Adrenal gland (tissue), 19 donors: ENCODE data around the gene CCL18. TPM values are rescaled to one million over a fixed set of nuclear protein-coding genes. Genes with fewer than 3 reads are reported as not detected.
"Not testable (repeated sequence)": the region's sequence is repeated elsewhere in the genome, so short reads cannot be mapped to it uniquely, and the experiment has no call there.

ENCODE experiments used
- DNase-seq, 7 donors: peaks; one replicate each; pipeline ENCODE4 v3.0.0-alpha.2; 2019 to 2020
- H3K27ac ChIP-seq, 5 donors: fragments of 200-600 bp; sonication (generic) in 4 of 5; 1 replicate in 3 of 5; 2 replicates in 2 of 5; pipeline versions ENCODE4 v1.5.1 to v1.8.0; 2016 to 2020; ENCODE audit warnings: mild to moderate bottlenecking in 1 of 5
- H3K27me3 ChIP-seq: fragments of 200-600 bp; 2 replicates; pipeline ENCODE4 v1.8.0; 2021
- H3K36me3 ChIP-seq, 2 donors: fragments of 200-600 bp; replicated peaks in 1 of 2; 1 replicate in 1 of 2; 2 replicates in 1 of 2; pipeline versions ENCODE4 v1.5.1 to v1.8.0; 2018 to 2022
- H3K4me1 ChIP-seq, 2 donors: fragments of 200-600 bp; replicated peaks in 1 of 2; 1 replicate in 1 of 2; 2 replicates in 1 of 2; pipeline versions ENCODE4 v1.5.1 to v1.8.0; 2018 to 2021
- H3K4me3 ChIP-seq, 4 donors: fragments of 200-600 bp; sonication (generic) in 3 of 4; one replicate each; pipeline ENCODE4 v1.5.1; 2016 to 2018
- H3K9me3 ChIP-seq, 3 donors: fragments of 200-600 bp; sonication (generic) in 1 of 3; replicated peaks in 1 of 3; 1 replicate in 2 of 3; 2 replicates in 1 of 3; pipeline versions ENCODE4 v1.5.1 to v1.8.0; 2016 to 2021
- POLR2A ChIP-seq, 2 donors: fragments of 450-650 bp; IDR thresholded peaks; one replicate each; pipeline ENCODE4 v1.6.1; 2017; ENCODE audit warnings: antibody characterized with exemption in 2 of 2, mild to moderate bottlenecking in 2 of 2, moderate library complexity in 1 of 2
- WGBS, 4 donors: extraction: QIAGEN DNeasy Blood & Tissue Kit in 2 of 4; methylation state at CpG; one replicate each; pipeline versions ENCODE4 v1.1.5 to v1.1.7; 2013 to 2017; 5-methylcytosine and 5-hydroxymethylcytosine counted together
- intact Hi-C, 2 donors: fragments of 100-400 bp; cut with DNase I; formaldehyde crosslinking; loops; one replicate each; pipeline versions ENCODE4 v1.14.1 to v1.15.0; 2022 to 2023
- long read RNA-seq, 10 donors: library from polyadenylated mRNA in 3 of 10; unstranded in 2 of 10; stranded (forward) in 1 of 10; transcript quantifications; one replicate each; pipeline ENCODE4 v2.0.0 and lab custom pipeline, GENCODE V29; 2021 to 2026
- polyA plus RNA-seq, 3 donors: library from polyadenylated mRNA; stranded (reverse); fragments of 200-250 nt in 2 of 3; fragments of 350-450 nt in 1 of 3; fragmentation: Illumina TruSeq in 1 of 3; extraction: RNeasy Lipid Tissue Mini Kit (QIAGEN cat#74804) in 1 of 3; gene quantifications; one replicate each; pipeline ENCODE4 v1.2.3, GENCODE V29; 2013 to 2014
- total RNA-seq, 9 donors: library from RNA; depleted of rRNA in 4 of 9; stranded (reverse); fragments of >200 nt in 4 of 9; fragments of 120-200 nt in 1 of 9; fragmentation: NEBNext Ultra II Directional in 1 of 9; extraction: Animal tissue kit (Norgen Biotek cat#: 25700) in 1 of 9; gene quantifications; one replicate each; pipeline versions ENCODE4 v1.1.0 to v1.2.4, GENCODE V29; 2013 to 2023
- TF ChIP-seq, protein P1 (sequence below), 6 experiments: fragments of 450-650 bp in 4 of 6; fragments of 200-600 bp in 2 of 6; sonication (generic) in 1 of 6; IDR thresholded peaks; 1 replicate in 5 of 6; 2 replicates in 1 of 6; pipeline versions ENCODE4 v1.5.1 to v1.8.0; 2016 to 2021; ENCODE audit warnings: antibody characterized with exemption in 6 of 6, mild to moderate bottlenecking in 2 of 6, moderate library complexity in 1 of 6
- donor health status: healthy with polysubstance abuse.
- donor health status: Bipolar disorder and iron deficiency.
- donor health status: DM: yes; HTN: yes; CAD: no.
- donor health status: DM: no; HTN: no; CAD: no.
- donor health status: DM: no; HTN: no; CAD: no.
- donor health status: DM: yes; HTN: yes; CAD: no.

The CCL18 gene, protein sequence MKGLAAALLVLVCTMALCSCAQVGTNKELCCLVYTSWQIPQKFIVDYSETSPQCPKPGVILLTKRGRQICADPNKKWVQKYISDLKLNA
- total RNA-seq (1 to 10 TPM in 4 of 9 donors, under 1 TPM in 1, not detected in 4; 0.32 to 2.2 (median 1.6) TPM), polyA plus RNA-seq (1 to 10 TPM in 2 of 3 donors, not detected in 1; 1.2 to 5.2 TPM)
- long read RNA-seq, donor 1: 0 reads
- long read RNA-seq, donor 2: 0 reads
- long read RNA-seq, donor 3: 0 reads
- long read RNA-seq, donor 4: 0 reads
- long read RNA-seq, donor 5, partial matches to known transcripts: 0 of 1 reads
- long read RNA-seq, donor 5, other reads (novel, unspliced or antisense): 0 of 1 reads
- long read RNA-seq, donor 6: 0 reads
- long read RNA-seq, donor 7: 0 reads
- long read RNA-seq, donor 8: 0 reads
- long read RNA-seq, donor 9: 0 reads
- long read RNA-seq, donor 10: 0 reads

DNA sequence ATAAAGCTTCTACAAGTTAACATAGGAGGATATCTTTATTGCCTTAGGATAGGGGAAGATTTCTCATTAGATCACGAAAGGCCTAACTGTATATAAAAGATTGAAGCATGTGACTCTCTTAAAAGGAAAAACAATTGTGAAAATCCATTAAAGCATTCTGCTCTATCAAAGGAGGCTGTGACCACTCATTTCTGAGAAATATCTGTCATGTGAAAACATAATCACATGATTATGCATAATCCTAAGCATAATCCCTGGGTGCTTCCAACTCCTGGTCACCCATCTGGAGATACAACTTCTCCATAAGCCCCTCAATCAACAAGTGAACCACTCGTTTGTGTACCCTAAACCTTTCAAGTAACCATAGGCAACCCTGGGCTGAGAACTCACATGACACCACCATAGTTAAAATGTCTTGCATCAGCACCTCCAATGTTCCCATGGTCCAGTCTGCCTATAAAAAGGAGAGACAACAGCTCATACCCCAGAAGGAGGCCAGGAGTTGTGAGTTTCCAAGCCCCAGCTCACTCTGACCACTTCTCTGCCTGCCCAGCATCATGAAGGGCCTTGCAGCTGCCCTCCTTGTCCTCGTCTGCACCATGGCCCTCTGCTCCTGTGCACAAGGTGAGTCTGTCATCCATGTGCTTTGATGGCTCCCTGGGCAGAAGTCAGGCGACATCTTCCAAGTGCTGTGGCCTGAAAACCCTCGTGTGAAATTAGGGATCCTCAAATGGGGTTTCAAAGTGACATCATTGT, at the start of gene CCL18:
CCL18 (plus strand) TSS at position 487 of the 756 bp plus-strand sequence; CDS start at position 558, 71 bp downstream.
- Histone ChIP-seq H3K4me3 (no peak within 1 kb of the TSS), H3K27me3 (no peaks in the 10 kb centered on the region), H3K27ac (no peak within 1 kb of the TSS), H3K9me3 (no peaks in the 10 kb centered on the region), H3K36me3 (no peaks in the 10 kb centered on the region), H3K4me1 (no peaks in the 10 kb centered on the region)
- intact Hi-C loops: no loop called here
- 54 to 68% (median 63%) methylated on average over 3 to 5 of the region's 5 CpGs for WGBS, 4 donors
- DNase-seq: no peak
- TF ChIP-seq, protein P1, sequence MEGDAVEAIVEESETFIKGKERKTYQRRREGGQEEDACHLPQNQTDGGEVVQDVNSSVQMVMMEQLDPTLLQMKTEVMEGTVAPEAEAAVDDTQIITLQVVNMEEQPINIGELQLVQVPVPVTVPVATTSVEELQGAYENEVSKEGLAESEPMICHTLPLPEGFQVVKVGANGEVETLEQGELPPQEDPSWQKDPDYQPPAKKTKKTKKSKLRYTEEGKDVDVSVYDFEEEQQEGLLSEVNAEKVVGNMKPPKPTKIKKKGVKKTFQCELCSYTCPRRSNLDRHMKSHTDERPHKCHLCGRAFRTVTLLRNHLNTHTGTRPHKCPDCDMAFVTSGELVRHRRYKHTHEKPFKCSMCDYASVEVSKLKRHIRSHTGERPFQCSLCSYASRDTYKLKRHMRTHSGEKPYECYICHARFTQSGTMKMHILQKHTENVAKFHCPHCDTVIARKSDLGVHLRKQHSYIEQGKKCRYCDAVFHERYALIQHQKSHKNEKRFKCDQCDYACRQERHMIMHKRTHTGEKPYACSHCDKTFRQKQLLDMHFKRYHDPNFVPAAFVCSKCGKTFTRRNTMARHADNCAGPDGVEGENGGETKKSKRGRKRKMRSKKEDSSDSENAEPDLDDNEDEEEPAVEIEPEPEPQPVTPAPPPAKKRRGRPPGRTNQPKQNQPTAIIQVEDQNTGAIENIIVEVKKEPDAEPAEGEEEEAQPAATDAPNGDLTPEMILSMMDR (IDR thresholded peaks at IDR 0.05): no peak
- no peak for TF ChIP-seq POLR2A (IDR thresholded peaks at IDR 0.05)

GRCh38 chr17:36014946-36015345, 49.1 kb upstream of the CCL18 start:
- TF ChIP-seq, protein P1 (IDR thresholded peaks at IDR 0.05): no peak
- TF ChIP-seq POLR2A (IDR thresholded peaks at IDR 0.05): no peak
- intact Hi-C loops: no loop called here

DNA sequence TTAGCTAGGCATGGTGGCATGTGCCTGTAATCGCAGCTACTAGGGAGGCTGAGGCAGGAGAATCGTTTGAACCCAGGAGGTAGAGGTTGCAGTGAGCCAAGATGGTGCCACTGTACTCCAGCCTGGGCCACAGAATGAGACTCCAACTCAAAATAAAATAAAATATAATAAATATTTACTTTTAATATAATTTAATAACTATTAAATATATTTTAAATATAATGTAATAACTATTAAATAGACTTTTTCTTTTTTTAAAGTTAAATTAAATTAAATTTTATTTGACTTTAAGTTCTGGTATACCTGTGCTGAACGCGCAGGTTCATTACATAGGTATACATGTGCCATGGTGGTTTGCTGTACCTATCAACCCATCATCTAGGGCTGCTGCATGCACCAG, 48.2 kb upstream of the CCL18 start:
- 88 to 91% (median 89%) methylated on average over 4 of the region's 4 CpGs for WGBS, 4 donors
- not testable (repeated sequence) for H3K4me1 ChIP-seq

More at GRCh38 chr17:36014946-36015345, 49.1 kb upstream of the CCL18 start:
- Histone ChIP-seq H3K27me3 (no peaks in the 10 kb centered on the region), H3K36me3 (no peaks in the 10 kb centered on the region), H3K4me1 (no peaks in the 10 kb centered on the region), H3K4me3 (no peak overlapping the region), H3K9me3 (no peaks in the 10 kb centered on the region), H3K27ac (no peak overlapping the region)
- 65 to 71% (median 68%) methylated on average over 5 of the region's 5 CpGs for WGBS, 4 donors
- no peak for DNase-seq

GRCh38 chr17:36016555-36016954, 47.5 kb upstream of the CCL18 start:
- intact Hi-C loops: no loop called here
- 78 to 87% (median 86%) methylated on average over 2 of the region's 2 CpGs for WGBS, 4 donors
- Histone ChIP-seq H3K4me1 (no peaks in the 10 kb centered on the region), H3K4me3 (no peak overlapping the region), H3K9me3 (no peaks in the 10 kb centered on the region), H3K27ac (no peak overlapping the region), H3K36me3 (no peaks in the 10 kb centered on the region), H3K27me3 (no peaks in the 10 kb centered on the region)
- DNase-seq: no peak
- TF ChIP-seq POLR2A (IDR thresholded peaks at IDR 0.05): no peak
- TF ChIP-seq, protein P1 (IDR thresholded peaks at IDR 0.05): no peak

More for the DNA sequence above, 48.2 kb upstream of the CCL18 start:
- H3K27ac ChIP-seq, H3K36me3 ChIP-seq, DNase-seq, H3K4me3 ChIP-seq, H3K27me3 ChIP-seq, intact Hi-C loops, H3K9me3 ChIP-seq: not testable (repeated sequence)
